ENCODE measurements around the gene STYX.

GRCh38 chr14:52808101-52808500 lies 78.1 kb downstream of the STYX start:
- TF ChIP-seq CTCF (conservative IDR thresholded peaks at IDR 0.05) (no peak), EZH2 (IDR thresholded peaks at IDR 0.05; ENCODE audit: low read depth) (no peak)
